Neural crest cell (in vitro differentiated cells): ENCODE results near the gene ZDHHC7. TPM values are rescaled to one million over a fixed set of nuclear protein-coding genes. Genes with fewer than 3 reads are reported as not detected.

Experiments used
- DNase-seq: peaks from one replicate; pipeline ENCODE4 v3.0.0; 2021; ENCODE audit warnings: low read depth, mixed read lengths, low spot score
- H3K27ac Mint-ChIP-seq: one replicate; pipeline ENCODE4 v1.8.0; 2021; ENCODE audit warnings: mild to moderate bottlenecking, mixed read lengths; ENCODE audit not compliant: unreplicated experiment
- H3K27me3 Mint-ChIP-seq: 2 replicates; pipeline ENCODE4 v1.8.0; 2021; ENCODE audit warnings: low read depth, mild to moderate bottlenecking, mixed read lengths
- H3K36me3 Mint-ChIP-seq: 2 replicates; pipeline ENCODE4 v1.8.0; 2021; ENCODE audit warnings: low read depth, mild to moderate bottlenecking, mixed read lengths
- H3K4me1 Mint-ChIP-seq: 2 replicates; pipeline ENCODE4 v1.8.0; 2021; ENCODE audit warnings: mixed read lengths
- H3K4me3 Mint-ChIP-seq: one replicate; pipeline ENCODE4 v1.8.0; 2021; ENCODE audit warnings: mild to moderate bottlenecking, mixed read lengths
- H3K9me3 Mint-ChIP-seq: 2 replicates; pipeline ENCODE4 v1.8.0; 2021; ENCODE audit warnings: mixed read lengths
- CTCF ChIP-seq: fragments of 200-600 bp; sonication (generic); conservative IDR thresholded peaks from 2 replicates; pipeline ENCODE4 v1.5.0; 2021; ENCODE audit warnings: antibody characterized with exemption, mild to moderate bottlenecking
- total RNA-seq: library from RNA; stranded (reverse); gene quantifications from 2 replicates; pipeline ENCODE4 v1.2.1, GENCODE V29; 2021

ZDHHC7 gene
- total RNA-seq, 1 donor from 2014 or later: 40.0 TPM

GRCh38 chr16:84986879-84987278 lies 24.5 kb downstream of the ZDHHC7 start:
- Mint-ChIP-seq H3K36me3 (peaks cover 24% of the 10 kb centered on the region), H3K27me3 (no peaks in the 10 kb centered on the region), H3K4me3 (no peak overlapping the region), H3K4me1 (peaks cover 14% of the 10 kb centered on the region), H3K9me3 (no peaks in the 10 kb centered on the region), H3K27ac (no peak overlapping the region)
- TF ChIP-seq CTCF: no peak
- no peak for DNase-seq

- no peak overlapping the region for H3K4me3 Mint-ChIP-seq
- H3K27ac Mint-ChIP-seq: no peak overlapping the region
- H3K9me3 Mint-ChIP-seq: no peaks in the 10 kb centered on the region
- no peak for DNase-seq
- no peaks in the 10 kb centered on the region for H3K27me3 Mint-ChIP-seq
- peaks cover 24% of the 10 kb centered on the region for H3K36me3 Mint-ChIP-seq
- no peak for TF ChIP-seq CTCF
- H3K4me1 Mint-ChIP-seq: peaks cover 14% of the 10 kb centered on the region
Measured at GRCh38 chr16:84986102-84986501, 25.2 kb downstream of the ZDHHC7 start.

GRCh38 chr16:84985079-84986065 lies 26.0 kb downstream of the ZDHHC7 start:
- TF ChIP-seq CTCF: no peak
- Mint-ChIP-seq H3K4me3 (no peak overlapping the region), H3K27ac (no peak overlapping the region), H3K27me3 (no peaks in the 10 kb centered on the region), H3K36me3 (peaks cover 28% of the 10 kb centered on the region), H3K4me1 (peaks cover 14% of the 10 kb centered on the region), H3K9me3 (no peaks in the 10 kb centered on the region)
- DNase-seq: no peak

DNA sequence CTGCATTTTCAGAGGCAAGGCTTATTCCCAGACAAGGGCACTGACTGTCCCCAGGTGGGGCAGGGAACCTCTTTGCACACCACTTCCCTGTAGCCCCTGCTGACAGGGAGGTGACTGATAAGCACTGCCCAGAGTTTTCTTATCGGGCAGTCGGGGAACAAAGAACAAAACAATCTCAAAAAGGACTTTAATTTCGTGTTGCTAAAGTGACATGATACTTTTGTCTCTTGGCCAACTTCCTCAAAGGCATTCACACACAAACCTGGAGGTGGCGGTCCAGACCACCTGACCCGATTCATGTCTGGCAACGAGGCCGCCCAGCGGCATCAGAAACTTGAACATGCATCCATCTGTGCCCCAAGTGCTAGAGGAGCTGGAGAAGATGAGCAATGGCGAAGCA lies 28.9 kb downstream of the ZDHHC7 start:
- no peak for DNase-seq
- Mint-ChIP-seq H3K27me3 (no peaks in the 10 kb centered on the region), H3K27ac (peak overlapping the region; percentile 83), H3K9me3 (no peaks in the 10 kb centered on the region), H3K36me3 (peaks cover 21% of the 10 kb centered on the region), H3K4me3 (no peak overlapping the region), H3K4me1 (peaks cover 14% of the 10 kb centered on the region)
- no peak for TF ChIP-seq CTCF

- Mint-ChIP-seq H3K36me3 (peaks cover 18% of the 10 kb centered on the region), H3K27ac (no peak overlapping the region), H3K27me3 (no peaks in the 10 kb centered on the region), H3K9me3 (no peaks in the 10 kb centered on the region), H3K4me3 (no peak overlapping the region), H3K4me1 (peaks cover 7% of the 10 kb centered on the region)
- no peak for DNase-seq
- no peak for TF ChIP-seq CTCF
Measured at GRCh38 chr16:84979516-84979915, 31.8 kb downstream of the ZDHHC7 start.
